Fibroblast of skin of left quadriceps (primary cell): ENCODE results near the gene KCTD13.
"Not testable (repeated sequence)": the region's sequence is repeated elsewhere in the genome, so short reads cannot be mapped to it uniquely, and the experiment has no call there.

Experiments used
- DNase-seq, 2 experiments: peaks; one replicate each; pipeline ENCODE4 v3.0.0-alpha.2; 2013; ENCODE audit warnings: low read depth in 2 of 2

Gene KCTD13

GRCh38 chr16:29947897-29948296 lies 21.9 kb upstream of the KCTD13 start:
- no peak for DNase-seq

DNA sequence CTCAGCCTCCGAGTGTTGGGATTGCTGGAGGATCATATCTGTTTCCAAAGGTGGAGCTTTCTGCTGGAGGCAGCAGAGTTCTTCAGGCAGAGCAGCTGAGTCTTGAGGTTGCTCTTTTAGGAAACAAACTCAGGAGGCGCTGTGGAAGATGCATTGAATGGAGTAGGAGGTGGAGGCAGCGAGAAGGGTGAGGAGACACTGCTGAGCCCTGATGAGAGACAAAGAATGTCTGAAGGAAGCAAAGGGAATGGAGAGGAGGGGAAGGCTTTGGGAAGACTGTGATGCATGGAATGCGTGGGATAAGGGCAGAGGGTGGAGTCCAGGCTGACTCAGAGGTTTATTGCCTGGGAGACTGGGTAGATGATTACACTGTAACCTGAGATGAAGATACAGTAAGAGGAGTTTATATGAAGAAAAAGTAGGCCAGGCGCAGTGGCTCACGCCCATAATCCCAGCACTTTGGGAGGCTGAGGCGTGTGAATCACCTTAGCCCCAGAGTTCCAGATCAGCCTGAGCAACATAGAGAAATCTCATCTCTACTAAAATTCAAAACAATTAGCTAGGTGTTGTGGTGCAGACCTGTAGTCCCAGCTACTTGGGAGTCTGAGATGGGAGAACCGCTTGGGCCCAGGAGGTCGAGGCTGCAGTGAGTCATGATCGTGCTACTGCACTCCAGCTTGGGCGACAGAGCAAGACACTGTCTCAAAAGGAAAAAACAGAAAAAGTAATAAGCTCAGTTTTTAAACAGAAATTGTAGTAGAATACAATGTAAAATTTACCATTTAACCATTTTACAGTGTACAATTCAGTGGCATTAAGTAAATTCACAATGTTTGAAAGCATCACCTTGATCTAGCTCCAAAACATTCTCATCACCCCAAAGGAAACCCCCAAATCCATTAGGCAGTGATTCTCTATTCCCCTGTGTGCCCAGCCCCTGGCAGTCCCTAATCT lies 18.1 kb upstream of the KCTD13 start:
- DNase-seq, result peak; percentile 96 to 97

DNA sequence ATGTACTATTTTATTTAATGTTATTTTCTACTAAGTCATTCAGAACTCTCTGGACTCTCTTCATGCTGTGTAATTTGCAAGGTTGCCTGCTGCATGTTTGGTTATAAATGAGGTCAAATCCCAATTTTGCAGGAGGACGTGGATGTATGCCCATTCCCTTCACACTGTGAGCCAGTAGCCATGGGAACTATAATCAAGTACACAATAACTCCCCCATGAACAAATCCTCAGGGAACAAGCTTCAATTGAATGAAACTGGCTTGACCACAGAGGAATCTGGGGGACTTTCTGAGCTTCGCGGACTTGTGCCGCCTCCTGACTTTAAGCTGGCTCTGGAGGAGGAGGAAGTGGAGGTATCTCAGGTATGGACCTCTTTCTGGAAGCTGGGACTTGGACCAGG lies 14.6 kb upstream of the KCTD13 start:
- no peak for DNase-seq

- not testable (repeated sequence) for DNase-seq
Observed at GRCh38 chr16:29931750-29932149, 5.7 kb upstream of the KCTD13 start.

DNA sequence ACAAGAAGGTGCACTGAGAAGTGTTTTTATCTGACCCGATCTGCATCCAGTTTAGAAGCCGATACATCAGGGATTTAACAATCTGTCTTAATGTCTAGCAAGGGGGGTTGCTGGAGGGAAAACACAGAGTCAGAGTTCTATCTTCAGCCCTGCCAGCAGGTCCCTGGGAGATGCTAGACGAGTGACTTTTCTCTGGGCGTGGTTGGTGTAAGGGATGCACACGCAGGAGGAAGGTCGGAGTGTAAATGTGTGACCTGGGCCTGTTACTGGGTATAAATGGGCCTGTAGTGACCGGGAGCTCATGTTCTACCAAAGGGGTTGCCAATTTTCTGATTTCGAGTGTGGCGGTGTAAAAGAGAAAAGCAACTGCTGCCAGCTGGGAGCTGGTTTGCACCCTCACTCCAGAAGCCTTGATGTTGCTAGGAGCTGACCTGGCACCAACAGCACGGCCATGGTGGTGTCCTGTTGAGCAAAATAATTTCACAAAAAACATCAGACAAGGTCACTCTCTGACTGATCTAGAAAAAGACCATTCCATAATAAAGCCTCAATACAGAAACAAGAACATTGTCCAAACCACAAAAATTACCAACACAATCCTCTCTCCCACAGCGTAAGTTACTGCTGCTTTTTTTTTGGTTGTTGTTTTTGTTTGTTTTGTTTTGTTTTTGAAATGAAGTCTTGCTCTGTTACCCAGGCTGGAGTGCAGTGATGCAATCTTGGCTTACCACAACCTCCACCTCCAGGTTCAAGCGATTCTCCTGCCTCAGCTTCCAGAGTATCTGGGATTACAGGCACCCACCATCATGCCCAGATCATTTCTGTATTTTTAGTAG lies 1.3 kb upstream of the KCTD13 start:
- DNase-seq, result no peak

DNA sequence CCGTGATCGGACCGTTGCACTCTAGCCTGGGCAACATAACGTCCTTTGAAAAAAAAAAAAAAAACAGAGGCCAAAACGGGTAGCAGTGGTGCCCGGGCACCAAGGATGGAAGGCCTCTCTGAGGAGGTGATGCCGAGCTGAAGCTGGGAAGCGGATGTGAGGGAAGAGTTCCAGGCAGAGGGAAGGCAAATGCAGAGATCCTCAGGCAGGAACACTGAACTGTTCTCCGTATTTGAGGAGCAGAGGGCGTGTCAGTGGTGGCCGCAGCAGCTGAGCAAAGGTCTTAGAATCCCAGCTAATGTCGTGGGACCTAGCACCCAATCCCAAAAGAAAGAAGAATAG lies 656 bp upstream of the KCTD13 start:
- no peak for DNase-seq

DNA sequence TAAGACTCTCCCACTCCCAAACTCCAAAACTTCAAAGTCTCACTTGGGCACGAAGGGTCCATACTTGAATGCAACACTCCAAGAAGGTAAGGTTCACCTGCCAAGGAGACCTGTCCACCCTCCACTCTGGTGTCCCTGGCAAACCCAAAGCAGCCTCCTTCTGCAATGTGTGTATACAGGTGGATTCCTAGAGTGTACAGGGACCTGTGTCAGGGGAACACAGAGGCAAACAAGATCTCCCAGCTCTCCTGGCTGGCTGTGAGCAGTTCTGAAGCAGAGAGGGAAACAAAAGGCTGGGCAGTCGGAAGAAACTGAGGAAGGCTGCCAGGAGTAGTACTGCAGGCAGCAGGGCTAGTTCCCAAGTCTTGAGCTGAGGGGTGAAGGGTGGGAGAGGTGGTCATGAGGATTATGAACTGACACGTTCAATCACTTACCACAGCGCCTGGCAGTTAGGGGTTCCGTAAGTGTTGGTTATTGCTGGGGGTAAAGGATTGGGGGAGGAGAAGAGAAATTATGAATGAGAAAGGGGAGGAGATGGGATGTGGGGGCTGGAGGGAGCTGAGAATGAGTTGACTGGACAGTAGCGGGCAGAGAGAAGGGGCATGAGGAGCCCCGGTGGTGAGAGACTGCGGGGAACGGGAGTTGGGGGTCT lies 795 bp downstream of the KCTD13 start:
- no peak for DNase-seq

- DNase-seq, result no peak
Observed at GRCh38 chr16:29922986-29923501, 3.0 kb downstream of the KCTD13 start.

- no peak for DNase-seq
Observed at GRCh38 chr16:29922326-29922725, 3.7 kb downstream of the KCTD13 start.

DNA sequence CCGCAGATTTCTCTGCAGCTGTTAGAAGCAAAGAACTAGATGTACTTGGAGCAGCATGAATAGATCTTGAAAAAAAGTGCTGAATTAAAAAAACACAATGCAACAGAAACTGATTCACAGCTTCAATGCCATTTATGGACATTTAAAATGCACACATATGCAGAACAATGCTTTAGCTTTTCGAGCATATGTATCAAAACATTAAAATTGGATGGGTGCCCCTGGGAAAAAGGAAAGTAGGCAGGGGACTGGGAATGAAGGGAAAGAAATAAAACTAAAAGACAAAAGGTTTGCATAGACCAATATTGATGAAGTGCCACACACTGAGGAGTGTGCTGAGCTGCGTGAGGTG lies 5.0 kb downstream of the KCTD13 start:
- no peak for DNase-seq

GRCh38 chr16:29920288-29921033 lies 5.6 kb downstream of the KCTD13 start:
- DNase-seq, result no peak

- no peak for DNase-seq
Observed at GRCh38 chr16:29916979-29917378, 9.0 kb downstream of the KCTD13 start.

DNA sequence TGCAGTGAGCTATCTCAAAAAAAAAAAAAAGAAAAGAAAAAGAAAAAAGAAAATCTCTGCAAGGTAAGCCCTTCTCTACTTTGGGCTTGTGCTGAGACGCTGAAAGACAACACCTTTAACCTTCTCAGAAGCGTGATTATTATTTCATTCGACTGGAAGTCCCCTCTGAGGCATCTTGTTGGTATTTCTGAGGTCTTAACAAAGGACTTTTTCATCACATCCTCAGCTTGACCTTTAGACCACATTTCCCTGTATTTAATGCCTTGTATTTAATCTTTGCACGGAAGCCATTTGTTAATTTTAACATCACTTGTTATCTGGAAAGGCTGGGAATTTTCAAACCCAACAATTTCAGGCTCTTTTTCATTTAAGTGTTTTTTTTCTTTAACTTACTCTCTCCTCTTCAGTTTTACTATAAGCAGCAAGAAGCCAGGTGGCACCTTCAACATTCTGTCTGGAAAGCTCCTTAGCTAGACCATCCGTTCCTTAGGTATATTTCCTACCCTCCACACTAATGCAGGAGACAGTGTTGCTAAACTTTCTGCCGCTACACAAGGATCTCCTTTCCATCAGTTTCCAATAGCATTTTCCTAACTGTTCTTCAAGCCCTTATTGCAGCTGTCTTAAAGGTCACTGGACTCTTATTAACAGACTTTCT lies 10.3 kb downstream of the KCTD13 start:
- DNase-seq, result no peak

GRCh38 chr16:29913514-29913913 lies 12.5 kb downstream of the KCTD13 start:
- DNase-seq, result no peak

GRCh38 chr16:29912087-29912486 lies 13.9 kb downstream of the KCTD13 start:
- DNase-seq, result no peak

- DNase-seq, result no peak
Observed at GRCh38 chr16:29911676-29912010, 14.4 kb downstream of the KCTD13 start.

DNA sequence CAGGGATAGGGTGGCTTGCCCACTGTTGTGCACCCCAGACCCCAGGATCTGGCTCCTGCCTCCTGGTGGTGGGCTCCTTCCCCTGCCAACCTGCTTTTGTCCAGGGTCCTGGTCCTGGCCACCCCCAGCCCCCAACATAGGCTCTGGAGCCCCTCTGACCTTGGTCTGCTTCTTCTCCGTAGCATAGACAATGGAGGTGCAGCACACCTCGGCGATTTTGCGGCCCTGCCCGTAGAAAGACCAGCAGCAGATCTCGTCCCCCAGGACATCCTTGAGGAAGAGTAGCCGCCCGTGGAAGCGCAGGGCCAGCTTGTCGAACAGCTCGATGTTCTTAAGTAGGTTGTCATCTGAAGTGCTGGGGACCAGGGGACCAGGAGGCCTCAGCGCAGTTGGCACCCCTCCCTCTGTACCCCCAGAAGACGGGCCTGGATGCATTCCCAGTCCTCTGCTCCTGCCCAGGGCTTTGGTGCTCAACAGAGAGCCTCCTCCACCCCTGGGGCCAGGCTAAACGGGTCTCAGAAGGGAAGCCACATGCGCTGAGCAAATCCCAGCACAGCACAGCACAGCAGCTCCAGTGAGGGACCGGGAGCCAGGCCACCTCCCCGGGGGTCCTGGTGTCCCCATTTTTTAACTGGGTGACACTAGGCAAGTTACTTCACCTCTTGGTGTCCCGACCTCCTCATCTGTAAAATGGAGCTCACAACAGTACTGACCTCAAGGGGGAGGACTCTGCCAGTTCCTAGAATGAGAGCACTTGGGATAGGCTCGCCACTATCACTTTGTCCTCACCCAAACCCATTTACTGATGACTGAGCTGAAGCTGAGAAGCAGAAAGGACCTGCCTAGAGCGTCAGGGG lies 15.0 kb downstream of the KCTD13 start:
- DNase-seq, result no peak

GRCh38 chr16:29909851-29910250 lies 16.2 kb downstream of the KCTD13 start:
- not testable (repeated sequence) for DNase-seq

DNA sequence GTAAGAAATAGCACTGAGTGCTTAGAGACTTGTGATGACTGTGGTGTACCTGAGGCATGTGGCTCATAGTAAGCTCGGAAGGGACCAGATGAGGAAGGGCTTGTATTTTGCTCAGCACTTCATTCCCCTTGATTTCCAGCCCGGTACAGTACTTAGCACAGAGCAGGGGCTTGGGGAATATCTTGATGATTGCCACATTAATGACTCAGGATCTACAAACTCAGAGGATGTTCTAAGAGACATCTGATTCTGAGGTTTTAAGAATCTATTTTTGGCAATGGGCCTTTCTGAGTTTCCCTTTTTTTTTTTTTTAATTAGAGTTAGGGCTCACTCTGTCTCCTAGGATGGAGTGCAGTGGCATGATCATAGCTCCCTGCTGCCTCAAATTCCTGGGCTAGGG lies 16.6 kb downstream of the KCTD13 start:
- DNase-seq, result peak; percentile 21 to 24

DNA sequence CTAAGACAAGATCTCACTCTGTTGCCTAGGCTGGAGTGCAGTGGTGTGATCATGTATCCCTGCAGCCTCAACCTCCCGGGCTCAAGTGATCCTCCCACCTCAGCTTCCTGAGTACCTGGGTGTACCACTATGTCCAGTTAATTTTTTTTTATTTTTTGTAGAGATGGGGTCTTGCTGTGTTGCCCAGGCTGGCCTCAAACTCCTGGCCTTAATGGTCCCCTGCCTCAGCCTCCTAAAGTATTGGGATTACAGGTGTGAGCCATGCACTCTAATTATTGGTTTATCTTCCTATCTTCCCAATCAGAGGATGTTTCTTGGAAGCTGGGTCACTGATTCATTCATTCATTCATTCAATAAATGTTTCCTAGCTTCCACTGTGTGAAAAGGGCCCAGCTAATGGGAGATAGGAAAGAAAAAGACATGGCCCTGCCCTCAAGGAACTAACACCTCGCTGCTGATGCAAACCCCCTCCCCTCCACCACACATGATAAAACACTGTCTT lies 17.3 kb downstream of the KCTD13 start:
- DNase-seq, result no peak
